Measurements from ENCODE around the gene ATXN3L. TPM values are rescaled to one million over a fixed set of nuclear protein-coding genes. Genes with fewer than 3 reads are reported as not detected.

ATXN3L gene
- polyA plus RNA-seq, 1 donor from 2014 or later: not detected

DNA sequence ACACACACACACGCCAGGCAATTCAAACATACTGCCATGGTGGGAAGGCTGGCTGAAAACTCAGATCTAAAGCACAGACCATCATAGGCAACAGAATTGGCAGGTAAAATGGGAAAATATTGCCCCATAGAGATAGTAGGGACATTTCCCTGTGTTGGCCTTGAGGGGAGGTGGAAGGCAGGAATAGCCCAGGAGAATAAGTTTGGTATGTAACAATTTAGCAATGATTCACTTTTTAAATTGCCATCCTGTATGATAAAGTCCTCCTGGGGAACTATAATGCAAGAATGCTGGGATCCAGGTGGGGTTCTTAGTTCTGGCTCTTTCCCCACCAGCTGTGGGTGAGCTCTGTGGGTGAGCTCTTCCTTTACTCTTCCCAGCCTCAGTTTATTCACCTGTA is 51.0 kb downstream of the ATXN3L start:
- no peaks in the 10 kb centered on the region for H3K9me3 ChIP-seq (ENCODE audit: low read length)
- H3K36me3 ChIP-seq (ENCODE audit: insufficient read depth, low read length): no peaks in the 10 kb centered on the region
- H3K27ac ChIP-seq (ENCODE audit: low read length): no peak overlapping the region
- H2AFZ ChIP-seq (ENCODE audit: low read depth, low read length): no peak overlapping the region
- no peaks in the 10 kb centered on the region for H3K79me2 ChIP-seq (replicated peaks; ENCODE audit: insufficient read depth, low read length)
- H3F3A ChIP-seq (ENCODE audit: insufficient read depth, low read length, poor library complexity, severe bottlenecking): no peaks in the 10 kb centered on the region
- TF ChIP-seq EZH2 (IDR thresholded peaks at IDR 0.05; ENCODE audit: borderline replicate concordance, insufficient read depth, low read length, poor library complexity, severe bottlenecking) (no peak), RAD21 (conservative IDR thresholded peaks at IDR 0.05) (no peak), EP300 (conservative IDR thresholded peaks at IDR 0.05; ENCODE audit: poor library complexity, severe bottlenecking) (no peak), MXI1 (conservative IDR thresholded peaks at IDR 0.05; ENCODE audit: poor library complexity, severe bottlenecking) (no peak), TAF1 (IDR thresholded peaks at IDR 0.05; ENCODE audit: low read depth) (no peak)
- TF ChIP-seq, protein P1, sequence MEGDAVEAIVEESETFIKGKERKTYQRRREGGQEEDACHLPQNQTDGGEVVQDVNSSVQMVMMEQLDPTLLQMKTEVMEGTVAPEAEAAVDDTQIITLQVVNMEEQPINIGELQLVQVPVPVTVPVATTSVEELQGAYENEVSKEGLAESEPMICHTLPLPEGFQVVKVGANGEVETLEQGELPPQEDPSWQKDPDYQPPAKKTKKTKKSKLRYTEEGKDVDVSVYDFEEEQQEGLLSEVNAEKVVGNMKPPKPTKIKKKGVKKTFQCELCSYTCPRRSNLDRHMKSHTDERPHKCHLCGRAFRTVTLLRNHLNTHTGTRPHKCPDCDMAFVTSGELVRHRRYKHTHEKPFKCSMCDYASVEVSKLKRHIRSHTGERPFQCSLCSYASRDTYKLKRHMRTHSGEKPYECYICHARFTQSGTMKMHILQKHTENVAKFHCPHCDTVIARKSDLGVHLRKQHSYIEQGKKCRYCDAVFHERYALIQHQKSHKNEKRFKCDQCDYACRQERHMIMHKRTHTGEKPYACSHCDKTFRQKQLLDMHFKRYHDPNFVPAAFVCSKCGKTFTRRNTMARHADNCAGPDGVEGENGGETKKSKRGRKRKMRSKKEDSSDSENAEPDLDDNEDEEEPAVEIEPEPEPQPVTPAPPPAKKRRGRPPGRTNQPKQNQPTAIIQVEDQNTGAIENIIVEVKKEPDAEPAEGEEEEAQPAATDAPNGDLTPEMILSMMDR (IDR thresholded peaks at IDR 0.05; ENCODE audit: poor library complexity, severe bottlenecking): no peak
- H3K4me3 ChIP-seq (ENCODE audit: low read length): no peak overlapping the region
- no peaks in the 10 kb centered on the region for H3K9me2 ChIP-seq (ENCODE audit: insufficient read depth, low read length)
- no peaks in the 10 kb centered on the region for H4K20me1 ChIP-seq (ENCODE audit: insufficient read depth)
- no peak overlapping the region for H3K4me2 ChIP-seq (ENCODE audit: low read length)
- no peak overlapping the region for H3K9ac ChIP-seq (ENCODE audit: low read length)
- no peaks in the 10 kb centered on the region for H3K27me3 ChIP-seq (ENCODE audit: insufficient read depth, low read depth, low read length)

Other genes starting within 250 kb of the ATXN3L start
- gene EGFL6, start 249.5 kb upstream of the ATXN3L start, polyA plus RNA-seq: 0.36 and 0.52 TPM in 2 replicates

Data from neural cell (in vitro differentiated cells).